KBM-7 (cell line): ENCODE data around the gene FMN2.

Experiments
- DNase-seq: peaks from one replicate; pipeline ENCODE4 v3.0.0-alpha.2; 2015
- in situ Hi-C: fragments of 300-500 bp; cut with MboI; formaldehyde crosslinking; loops from 2 replicates; pipeline ENCODE4 v1.14.3; 2020; ENCODE audit warnings: low sequenced_read_pairs, low pct_unique_long_range_greater_than_20kb, mixed read lengths

Gene FMN2

DNA sequence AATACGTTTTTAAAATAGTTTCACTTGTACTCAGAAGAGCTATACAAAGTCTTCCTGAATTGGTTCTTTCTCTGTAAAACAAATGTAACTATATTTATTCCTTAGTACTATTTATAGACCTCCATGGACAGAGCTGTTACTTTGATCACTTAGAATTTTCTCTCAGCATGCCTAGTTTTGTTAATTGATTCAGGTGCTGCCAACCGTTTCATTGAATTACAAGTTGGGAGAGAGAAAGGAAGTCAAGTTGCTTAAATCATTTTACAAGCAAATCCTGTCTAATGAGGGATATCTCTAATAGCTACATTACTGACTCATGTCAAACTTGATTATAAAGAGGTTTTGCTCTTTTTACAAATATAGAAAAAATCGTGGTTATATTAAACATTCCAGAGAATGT lies 241.0 kb downstream of the FMN2 start:
- in situ Hi-C loops: no loop called here

DNA sequence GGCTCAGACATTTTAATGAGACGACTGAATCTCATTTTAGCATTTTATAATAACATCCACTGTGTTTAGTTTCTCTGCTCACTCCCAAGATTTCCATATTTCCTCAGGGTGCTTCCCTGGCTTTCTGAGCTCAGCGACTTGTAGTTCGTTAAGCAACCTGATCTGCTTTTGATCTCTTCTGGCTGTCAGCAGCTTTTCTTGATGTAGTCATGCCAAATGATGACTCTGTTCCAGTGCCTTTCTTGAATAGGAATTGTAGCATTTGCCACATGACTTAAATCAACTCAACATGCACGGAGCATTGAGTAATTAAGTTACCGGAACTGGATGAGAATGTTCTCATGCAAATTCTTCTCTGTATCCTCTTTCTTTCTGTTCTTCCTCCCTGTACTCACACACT lies 246.1 kb downstream of the FMN2 start:
- no peak for DNase-seq
- in situ Hi-C loops: no loop called here

More for the DNA sequence above, 241.0 kb downstream of the FMN2 start:
- DNase-seq: no peak

DNA sequence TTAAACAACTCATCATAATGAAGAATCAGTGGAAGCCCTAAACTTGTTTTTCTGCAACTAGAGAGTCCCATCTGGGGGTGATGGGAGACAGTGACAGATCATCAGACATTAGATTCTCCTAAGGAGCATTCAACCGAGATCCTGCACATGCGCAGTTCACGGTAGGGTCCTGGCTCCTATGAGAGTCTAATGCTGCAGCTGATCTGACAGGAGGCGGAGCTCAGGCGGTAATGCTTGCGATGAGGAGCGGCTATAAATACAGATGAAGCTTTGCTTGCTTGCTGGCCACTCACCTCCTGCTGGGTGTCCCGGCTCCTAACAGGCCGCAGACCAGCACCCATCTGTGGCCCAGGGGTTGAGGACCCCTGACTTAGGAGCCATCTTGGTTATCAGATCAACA lies 247.2 kb downstream of the FMN2 start:
- in situ Hi-C loops: no loop called here
- DNase-seq: no peak

DNA sequence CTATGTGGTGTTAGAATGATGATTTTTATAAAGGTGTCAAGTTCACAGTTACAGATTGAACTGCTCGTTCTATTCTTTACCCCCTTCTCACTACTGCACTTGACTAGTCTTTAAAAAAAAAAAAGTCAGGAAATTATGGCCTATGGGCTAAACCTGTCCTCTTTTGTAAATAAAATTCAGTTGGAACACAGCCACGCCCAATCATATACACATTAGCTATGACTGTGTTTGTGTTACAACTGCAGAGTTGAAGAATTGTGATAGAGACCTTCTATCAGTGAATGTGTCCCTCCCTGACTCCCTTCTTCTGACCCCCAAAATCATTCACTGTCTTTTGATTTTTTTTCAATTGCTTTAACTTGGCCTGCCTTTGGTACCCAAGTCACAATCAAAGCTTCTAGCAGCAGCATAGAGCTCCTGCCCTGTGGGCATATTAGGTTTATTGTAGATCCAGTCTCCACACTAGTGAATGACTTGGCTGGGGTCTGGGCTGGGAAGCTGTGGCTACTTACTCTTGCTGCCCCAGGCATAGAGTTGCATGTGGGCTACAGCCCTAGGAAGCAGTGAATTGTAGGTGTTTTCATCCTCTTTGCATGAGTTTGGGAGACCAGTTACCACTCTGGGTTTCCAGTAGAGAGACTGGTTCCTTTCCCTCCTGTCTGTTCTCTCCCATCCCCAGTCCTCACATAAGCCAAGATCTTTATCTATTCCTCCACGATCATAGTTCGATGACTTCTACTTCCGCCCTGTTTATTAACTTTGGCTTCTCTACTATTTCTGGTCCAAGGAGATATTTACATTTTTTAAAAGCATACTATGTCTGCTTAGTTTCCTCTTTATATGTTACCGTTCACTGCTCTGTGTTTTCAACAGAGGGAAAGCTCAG lies 249.9 kb downstream of the FMN2 start:
- in situ Hi-C loops: no loop called here
- no peak for DNase-seq

DNA sequence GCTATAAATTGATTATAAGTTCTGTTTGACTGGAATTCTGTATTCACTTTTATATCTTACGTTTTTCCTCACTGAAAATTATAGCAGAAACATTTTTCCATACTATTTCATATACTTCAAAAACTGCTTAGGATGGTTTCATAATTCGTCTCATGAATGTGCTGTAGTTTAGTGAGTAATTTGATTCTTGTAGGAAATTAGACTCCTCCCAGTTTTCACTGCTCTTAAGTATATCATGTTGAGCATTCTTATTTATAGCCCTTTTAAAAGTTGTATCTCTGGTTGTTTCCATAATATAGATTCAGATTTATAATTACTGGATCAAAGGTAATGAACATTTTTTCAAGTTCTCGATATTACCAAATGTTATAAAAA lies 250.6 kb downstream of the FMN2 start:
- in situ Hi-C loops: no loop called here
- DNase-seq: no peak

DNA sequence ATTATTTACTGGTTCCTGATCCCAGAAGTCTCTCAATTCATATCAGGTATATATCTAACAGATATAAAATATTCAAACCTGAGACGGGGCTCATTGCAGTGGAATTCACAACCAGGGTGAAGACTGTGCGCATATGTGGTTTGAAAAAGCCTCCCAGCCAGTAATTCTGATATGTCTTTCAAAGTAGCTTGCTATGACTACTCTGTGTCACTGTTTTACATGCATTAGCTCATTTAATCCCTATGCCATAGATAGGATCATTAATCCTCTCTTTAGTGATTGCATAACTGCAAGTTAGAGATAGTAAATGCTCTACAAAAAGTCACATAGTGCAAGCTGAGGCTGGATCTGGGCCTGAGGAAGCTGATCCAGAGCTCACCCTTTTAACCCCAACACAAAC lies 251.4 kb downstream of the FMN2 start:
- in situ Hi-C loops: no loop called here
- DNase-seq: no peak

DNA sequence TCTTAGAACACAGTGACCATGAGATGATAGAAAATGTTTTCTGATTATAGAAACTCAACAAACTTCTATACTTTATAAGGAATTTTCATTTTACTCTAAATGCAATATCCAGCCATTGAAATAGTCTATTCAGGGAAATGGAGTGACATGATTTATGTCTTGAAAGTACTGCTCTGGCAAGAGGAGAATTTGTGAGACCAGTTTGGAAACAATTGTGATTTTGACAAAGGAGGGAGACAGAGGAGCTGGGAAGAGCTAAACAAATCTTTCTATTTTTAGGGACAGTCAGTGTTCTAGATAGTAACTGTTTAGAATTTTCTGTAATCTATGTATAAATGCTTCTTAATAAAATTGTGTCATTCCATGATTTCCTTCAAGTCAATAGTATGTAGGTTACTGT lies 252.3 kb downstream of the FMN2 start:
- in situ Hi-C loops: no loop called here

DNA sequence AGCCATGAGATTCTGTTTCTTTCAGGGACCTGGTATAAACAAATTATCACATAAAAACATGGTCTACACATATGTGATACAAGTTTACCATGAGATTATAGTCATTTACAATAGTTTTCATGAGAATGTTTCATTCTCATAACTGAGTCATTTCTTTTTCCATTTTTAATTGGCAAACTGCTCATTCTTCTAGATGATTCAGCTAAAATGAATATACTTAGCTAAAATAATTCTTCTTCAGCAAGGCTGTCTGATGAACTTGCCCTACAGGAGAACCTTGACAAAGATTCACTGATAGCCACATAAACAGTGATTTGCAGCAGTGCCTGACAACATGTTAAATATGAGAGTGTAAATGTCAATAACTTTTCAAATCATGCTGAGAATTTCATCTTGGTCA lies 253.2 kb downstream of the FMN2 start:
- in situ Hi-C loops: no loop called here

More for the DNA sequence above, 252.3 kb downstream of the FMN2 start:
- DNase-seq: no peak

DNA sequence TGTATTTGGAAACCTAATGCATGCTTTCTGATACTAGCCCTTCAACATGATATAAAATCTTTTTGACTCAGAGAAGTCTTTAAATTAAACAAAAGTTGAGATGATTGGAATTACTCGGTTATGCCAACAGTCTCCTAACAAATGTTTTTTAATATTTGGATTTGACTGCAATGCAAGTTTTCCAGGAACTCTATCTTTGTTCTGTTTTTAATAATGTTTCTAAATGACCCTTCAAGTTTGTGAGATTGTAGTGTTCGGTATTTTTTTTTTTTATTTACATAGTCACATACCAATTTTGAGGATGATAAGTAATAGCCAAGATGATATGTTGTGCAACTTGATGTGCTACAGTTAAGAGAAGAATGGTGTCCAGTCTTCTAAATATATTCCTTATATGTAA lies 258.0 kb downstream of the FMN2 start:
- no peak for DNase-seq
- in situ Hi-C loops: no loop called here

More for the DNA sequence above, 253.2 kb downstream of the FMN2 start:
- DNase-seq: no peak

DNA sequence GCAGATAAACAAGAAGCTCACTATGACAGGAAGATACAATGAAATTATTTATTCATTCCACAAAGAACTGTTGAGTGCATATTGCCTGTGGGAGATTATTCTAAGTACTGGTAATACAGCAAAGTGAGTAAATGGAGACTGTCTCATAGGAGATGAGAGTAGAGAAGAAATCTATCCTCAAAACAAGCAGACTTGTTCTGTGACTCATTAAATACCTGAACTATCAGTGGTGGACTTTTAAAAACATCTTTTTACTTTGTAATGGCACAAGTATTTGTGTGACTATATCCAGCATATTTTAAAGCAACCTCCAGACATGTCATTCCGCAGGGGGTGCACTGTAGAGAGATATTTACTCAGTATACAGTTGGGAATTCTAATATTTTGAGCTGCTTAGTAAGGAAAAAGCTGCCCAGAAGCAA lies 259.2 kb downstream of the FMN2 start:
- in situ Hi-C loops: no loop called here
- DNase-seq: no peak

DNA sequence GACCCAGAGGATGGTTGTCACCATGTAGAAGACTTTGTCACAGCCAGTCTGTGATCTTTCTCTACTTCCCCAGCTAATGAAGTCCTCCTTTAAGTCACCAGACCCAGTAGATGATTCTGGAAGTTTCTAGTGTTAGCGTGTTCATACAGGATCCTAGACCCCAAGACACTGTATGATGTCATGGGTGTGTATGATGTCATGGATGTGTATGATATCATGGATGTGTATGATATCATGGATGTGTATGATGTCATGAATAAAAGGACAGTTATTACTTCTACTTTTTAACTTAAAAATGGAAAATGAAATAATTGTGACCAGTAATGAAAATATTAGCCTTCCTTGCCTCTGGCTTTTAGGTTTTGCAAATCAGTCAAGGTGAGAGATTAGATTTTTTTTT lies 260.0 kb downstream of the FMN2 start:
- in situ Hi-C loops: no loop called here
- DNase-seq: no peak

DNA sequence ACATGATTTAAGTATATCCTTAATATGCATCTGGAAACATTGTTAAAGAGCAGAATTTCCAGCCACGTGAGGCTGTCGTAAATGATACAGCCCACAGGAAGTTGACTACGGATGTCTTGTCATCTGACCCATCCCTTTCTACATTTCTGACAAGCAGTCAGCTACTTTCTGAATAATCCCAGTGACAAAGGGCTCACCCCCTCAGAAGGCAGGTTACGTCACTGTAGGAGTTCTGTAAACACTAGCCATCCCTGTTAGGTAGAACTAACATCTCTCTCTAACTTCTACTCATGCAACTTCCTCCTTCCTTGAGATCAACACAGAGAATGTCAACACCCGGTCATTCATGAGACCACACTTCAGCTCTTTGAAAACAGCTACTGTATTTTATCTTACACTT lies 261.1 kb downstream of the FMN2 start:
- DNase-seq: no peak
- in situ Hi-C loops: no loop called here

DNA sequence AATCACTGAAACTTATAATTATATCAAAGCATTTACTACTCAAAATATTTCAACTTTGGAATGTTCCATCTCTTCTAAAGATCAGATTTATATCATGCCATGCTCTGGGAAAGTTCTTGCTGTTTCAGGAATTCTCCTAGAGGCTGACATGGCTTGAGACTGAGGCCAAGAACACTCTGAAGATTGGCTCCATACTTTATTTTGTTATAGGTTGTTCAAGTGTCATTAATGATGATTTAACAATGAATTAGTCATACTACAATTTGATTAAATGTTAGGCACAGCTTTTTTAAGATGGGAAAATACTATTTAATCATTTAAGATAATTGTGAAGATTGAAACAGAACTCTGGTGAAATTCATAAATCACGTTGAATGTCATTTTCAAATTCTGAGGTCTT lies 264.9 kb downstream of the FMN2 start:
- in situ Hi-C loops: no loop called here
- DNase-seq: no peak

DNA sequence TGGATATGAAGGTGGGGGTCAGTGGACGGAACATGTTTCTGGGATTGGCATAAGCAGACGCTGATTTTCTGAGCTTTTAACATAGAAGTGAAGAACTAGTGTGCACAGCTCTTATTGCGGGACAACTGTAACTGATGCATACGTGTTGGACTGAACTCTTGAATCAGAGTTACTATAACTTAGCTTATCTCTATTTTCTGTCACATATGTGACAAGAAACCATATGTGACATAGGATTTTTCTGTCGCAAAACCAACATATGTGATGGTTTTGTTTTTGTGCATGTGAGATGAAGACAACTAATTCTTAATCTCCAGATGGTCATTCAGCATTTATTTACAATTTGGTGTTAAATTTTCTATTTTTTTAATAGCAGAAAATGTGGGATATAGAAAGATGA lies 270.4 kb downstream of the FMN2 start:
- DNase-seq: no peak
- in situ Hi-C loops: no loop called here

DNA sequence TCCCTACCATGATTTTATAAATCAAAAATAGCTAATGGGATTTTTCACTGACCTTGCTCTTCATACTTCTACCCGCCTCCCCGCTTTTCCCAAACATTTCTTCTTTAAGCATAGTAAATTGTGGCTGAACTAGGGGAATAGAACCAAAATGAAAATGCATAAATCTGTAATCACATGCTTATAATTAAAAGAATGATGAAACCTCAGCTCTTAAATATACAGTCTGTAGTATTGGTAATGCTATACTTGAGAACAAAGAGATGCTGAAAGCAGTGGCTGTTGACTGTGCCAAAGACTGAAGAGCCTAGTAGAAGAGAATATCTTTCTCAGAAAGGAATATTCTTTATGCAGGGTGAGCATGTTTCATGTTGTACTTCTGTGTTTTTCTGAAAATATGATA lies 271.1 kb downstream of the FMN2 start:
- DNase-seq: no peak
- in situ Hi-C loops: no loop called here

DNA sequence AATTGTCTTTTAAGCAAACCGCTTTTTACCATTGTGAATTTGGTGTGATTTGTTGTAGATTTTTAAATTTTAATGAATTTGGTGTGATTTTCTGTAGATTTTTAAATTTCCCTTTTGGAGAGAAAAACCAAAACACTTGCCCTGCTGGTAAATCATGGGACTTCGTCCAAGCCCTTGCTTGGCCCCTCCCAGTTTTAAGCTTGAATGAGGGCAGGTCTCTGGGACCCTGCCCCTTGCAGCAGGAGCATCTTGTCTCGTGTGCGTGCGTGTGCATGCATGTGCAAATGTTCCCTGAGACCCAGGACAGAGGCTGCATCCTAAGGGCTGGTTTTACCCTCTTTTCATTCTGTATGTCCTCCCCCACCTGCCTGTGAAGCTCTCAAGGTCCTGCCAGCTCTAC lies 271.6 kb downstream of the FMN2 start:
- in situ Hi-C loops: no loop called here
- DNase-seq: no peak

DNA sequence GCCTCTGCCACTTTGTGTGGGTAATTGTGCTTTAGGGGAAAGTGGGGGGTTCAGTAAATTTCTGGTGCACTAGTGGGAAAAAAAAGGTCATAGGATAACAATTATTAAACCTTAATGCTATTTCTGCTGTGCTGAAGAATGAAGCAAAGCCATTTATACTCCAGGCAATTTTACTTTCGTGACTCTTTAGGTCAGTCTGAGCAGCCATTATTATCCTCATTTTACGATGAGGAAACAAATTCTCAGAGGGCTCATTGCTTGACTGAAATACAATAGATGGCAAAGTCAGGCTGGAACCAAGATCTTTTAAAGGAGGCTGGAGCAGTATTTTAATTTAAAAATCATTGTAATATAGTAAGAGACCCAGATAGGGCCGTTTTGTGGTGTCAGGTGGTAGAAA lies 272.2 kb downstream of the FMN2 start:
- in situ Hi-C loops: no loop called here
- DNase-seq: no peak

DNA sequence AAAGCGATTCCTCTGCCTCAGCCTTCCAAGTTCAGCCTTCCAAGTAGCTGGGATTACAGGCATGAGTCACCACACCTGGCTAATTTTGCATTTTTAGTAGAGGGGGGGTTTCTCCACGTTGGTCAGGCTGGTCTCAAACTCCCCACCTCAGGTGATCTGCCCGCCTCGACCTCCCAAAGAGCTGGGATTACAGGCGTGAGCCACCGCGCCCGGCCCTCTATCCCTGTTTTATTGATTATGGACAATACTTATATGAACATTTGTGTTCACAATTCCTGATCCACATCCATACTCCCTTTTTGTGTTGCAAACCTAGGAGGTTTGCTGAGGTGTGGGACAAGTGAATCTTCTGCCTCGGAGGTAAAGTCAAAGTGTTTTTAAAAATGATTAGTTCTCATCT lies 275.0 kb downstream of the FMN2 start:
- in situ Hi-C loops: no loop called here
- DNase-seq: no peak

DNA sequence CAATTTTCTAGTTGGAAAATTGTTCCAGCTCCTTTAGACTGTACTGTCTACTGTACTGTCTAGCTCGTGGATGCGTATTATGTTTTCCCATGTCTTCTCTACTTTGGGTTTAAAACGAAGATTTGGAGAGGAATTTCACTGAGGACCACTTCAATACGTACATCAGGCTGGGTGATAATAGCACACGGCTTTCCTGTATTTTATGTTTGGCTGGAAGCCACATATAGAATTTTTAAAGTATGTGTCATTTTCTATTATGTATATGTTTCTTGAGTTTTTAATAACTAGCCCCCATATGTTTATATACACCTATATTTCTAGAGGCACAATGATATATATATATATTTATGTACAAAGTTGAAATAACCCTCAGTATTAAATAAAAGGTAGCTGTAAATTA lies 293.9 kb downstream of the FMN2 start:
- DNase-seq: no peak
- in situ Hi-C loops: no loop called here

DNA sequence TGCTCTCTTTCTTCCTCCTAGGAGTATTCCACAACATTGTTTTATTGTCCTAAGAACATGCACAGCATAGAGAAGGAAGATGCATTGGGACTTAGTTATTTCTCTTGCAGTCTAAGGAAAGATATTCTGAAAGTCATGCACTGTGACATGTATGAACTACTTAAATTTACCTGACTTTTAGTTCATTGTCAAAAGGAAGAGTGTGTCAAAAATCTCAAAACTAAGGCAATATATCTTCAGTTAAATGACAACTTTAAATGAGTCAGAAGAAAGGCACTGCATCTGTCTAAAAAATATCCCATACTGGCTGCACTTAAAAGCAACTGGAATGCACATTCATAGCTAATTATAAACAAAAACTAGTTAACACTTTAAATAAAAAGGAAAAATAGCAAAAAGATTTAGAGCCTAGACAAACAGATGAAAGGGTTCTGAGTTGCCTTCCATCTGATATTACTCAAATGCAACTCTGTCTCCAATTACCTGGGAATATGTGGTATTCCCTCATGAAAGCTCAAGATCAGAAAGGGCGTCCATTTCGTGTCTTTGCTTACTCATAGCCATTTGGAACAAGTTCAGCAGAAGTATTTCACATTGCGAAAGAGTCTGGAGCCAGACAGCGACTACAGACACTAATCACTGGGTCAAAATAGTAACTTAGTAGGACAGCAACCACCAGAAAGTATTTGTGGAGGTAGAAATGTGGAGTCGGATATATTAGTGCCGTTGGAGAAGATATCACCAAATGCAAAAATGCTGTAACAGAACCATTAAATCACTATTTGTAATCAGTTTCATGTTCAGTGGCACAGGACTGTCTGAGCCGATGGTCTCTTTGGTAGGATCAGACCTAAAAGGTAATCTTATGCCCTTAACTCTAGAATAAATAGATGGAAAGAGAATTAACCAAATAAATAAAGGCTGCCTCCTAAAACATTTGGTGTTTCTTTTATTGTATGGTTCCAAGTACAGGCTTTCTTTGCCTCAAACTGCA lies 294.6 kb downstream of the FMN2 start:
- in situ Hi-C loops: no loop called here
- DNase-seq: no peak
